ENCODE data around the gene KRT14. TPM values are rescaled to one million over a fixed set of nuclear protein-coding genes. Genes with fewer than 3 reads are reported as not detected.
"Not testable (repeated sequence)": the region's sequence is repeated elsewhere in the genome, so short reads cannot be mapped to it uniquely, and the experiment has no call there.

The KRT14 gene
- total RNA-seq, 2 experiments from 2014 or later = 0.82 TPM; not detected in 1

DNA sequence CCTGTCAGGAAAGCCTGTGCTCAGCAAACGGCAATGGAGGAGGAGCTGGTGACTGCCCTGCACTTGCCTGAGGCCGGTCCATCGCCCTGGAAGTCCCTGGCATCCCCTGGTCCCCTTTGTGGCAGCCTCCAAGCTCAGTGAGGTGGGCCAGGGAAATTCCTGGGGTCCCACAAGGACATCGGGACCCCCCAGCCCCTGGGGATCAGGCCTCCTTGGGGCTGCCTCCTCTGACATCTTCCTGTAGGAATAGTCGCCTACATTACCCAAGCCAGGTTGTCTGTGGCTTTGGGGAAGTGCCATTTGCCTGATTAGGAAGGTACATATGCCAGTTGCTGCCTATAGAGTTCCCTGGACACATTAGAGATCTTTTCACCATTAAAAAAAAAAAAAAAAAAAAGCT, 7.7 kb downstream of the KRT14 start:
- DNase-seq (ENCODE audit: low spot score) = no peak
- no peaks in the 10 kb centered on the region for H3K9me3 ChIP-seq (ENCODE audit: low read length)
- no peak overlapping the region for H2AFZ ChIP-seq (ENCODE audit: low read length)
- no peak overlapping the region for H3K27ac ChIP-seq (ENCODE audit: low read depth, low read length, poor library complexity, severe bottlenecking)
- intact Hi-C loops (cut with micrococcal nuclease; ENCODE audit: unreplicated experiment) = no loop called here
- TF ChIP-seq CTCF (conservative IDR thresholded peaks at IDR 0.05; ENCODE audit: low read length) = no peak
- no peak for TF ChIP-seq EZH2phosphoT487 (IDR thresholded peaks at IDR 0.05; ENCODE audit: borderline replicate concordance, low read depth, low read length)
- POLR2A ChIA-PET = interaction anchor here (0.6 to 0.7 kb wide), 2 partner anchors 15 to 29 kb away, joined by 3 to 7 read pairs; no protein-coding TSS in a partner anchor
- H3K4me3 ChIP-seq (ENCODE audit: low read depth, low read length, poor library complexity, severe bottlenecking) = no peak overlapping the region
- no TSS peak for BruUV-seq (replicated peaks)
- no peaks in the 10 kb centered on the region for H3K9me2 ChIP-seq (ENCODE audit: insufficient read depth, low read length)
- H3K4me1 ChIP-seq (ENCODE audit: insufficient read depth, low read length, poor library complexity, severe bottlenecking) = no peaks in the 10 kb centered on the region
- H4K20me1 ChIP-seq (ENCODE audit: insufficient read depth, low read length) = no peaks in the 10 kb centered on the region
- no peaks in the 10 kb centered on the region for H3K79me2 ChIP-seq (ENCODE audit: insufficient read depth, low read depth, low read length)
- no peak overlapping the region for H3K4me2 ChIP-seq (ENCODE audit: low read length)
- CTCF ChIA-PET (ENCODE audit: unreplicated experiment) = no interaction called here
- H3K36me3 ChIP-seq (ENCODE audit: insufficient read depth, low read length) = no peaks in the 10 kb centered on the region

DNA sequence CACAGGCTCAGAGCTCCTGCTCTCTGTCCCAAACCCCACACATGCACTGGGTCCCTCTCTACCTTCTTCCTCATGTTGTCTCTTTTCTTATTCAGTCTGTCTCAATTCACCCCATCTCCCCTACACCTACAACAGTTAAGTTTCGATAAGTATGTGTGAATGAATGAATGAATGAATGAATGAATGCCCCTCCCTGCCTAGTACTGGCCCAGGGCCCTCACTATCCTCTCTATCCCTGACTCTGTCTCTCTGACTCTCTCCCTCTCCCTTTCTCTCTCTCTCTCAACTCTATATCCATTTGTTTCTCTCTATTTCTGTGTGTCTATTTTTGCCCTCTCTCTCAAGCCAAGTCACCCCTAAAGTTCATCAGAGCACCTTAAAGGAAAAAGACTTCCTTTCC, 8.2 kb downstream of the KRT14 start:
- no TSS peak for BruUV-seq (replicated peaks)
- TF ChIP-seq EZH2phosphoT487 (IDR thresholded peaks at IDR 0.05; ENCODE audit: borderline replicate concordance, low read depth, low read length) = no peak
- no peak for TF ChIP-seq CTCF (conservative IDR thresholded peaks at IDR 0.05; ENCODE audit: low read length)
- H3K36me3 ChIP-seq (ENCODE audit: insufficient read depth, low read length) = no peaks in the 10 kb centered on the region
- DNase-seq (ENCODE audit: low spot score) = no peak
- no peak overlapping the region for H3K27ac ChIP-seq (ENCODE audit: low read depth, low read length, poor library complexity, severe bottlenecking)
- no peaks in the 10 kb centered on the region for H3K4me1 ChIP-seq (ENCODE audit: insufficient read depth, low read length, poor library complexity, severe bottlenecking)
- CTCF ChIA-PET (ENCODE audit: unreplicated experiment) = no interaction called here
- H3K9me3 ChIP-seq (ENCODE audit: low read length) = no peaks in the 10 kb centered on the region
- POLR2A ChIA-PET = no interaction called here
- no peak overlapping the region for H2AFZ ChIP-seq (ENCODE audit: low read length)
- no peak overlapping the region for H3K4me2 ChIP-seq (ENCODE audit: low read length)
- no peaks in the 10 kb centered on the region for H3K9me2 ChIP-seq (ENCODE audit: insufficient read depth, low read length)
- intact Hi-C loops (cut with micrococcal nuclease; ENCODE audit: unreplicated experiment) = no loop called here
- H4K20me1 ChIP-seq (ENCODE audit: insufficient read depth, low read length) = no peaks in the 10 kb centered on the region
- no peak overlapping the region for H3K4me3 ChIP-seq (ENCODE audit: low read depth, low read length, poor library complexity, severe bottlenecking)
- no peaks in the 10 kb centered on the region for H3K79me2 ChIP-seq (ENCODE audit: insufficient read depth, low read depth, low read length)

- H3K4me3 ChIP-seq (ENCODE audit: low read depth, low read length, poor library complexity, severe bottlenecking); H3K4me2 ChIP-seq (ENCODE audit: low read length); H3K9me3 ChIP-seq (ENCODE audit: low read length); H4K20me1 ChIP-seq (ENCODE audit: insufficient read depth, low read length); DNase-seq (ENCODE audit: low spot score); H2AFZ ChIP-seq (ENCODE audit: low read length); H3K4me1 ChIP-seq (ENCODE audit: insufficient read depth, low read length, poor library complexity, severe bottlenecking); H3K9me2 ChIP-seq (ENCODE audit: insufficient read depth, low read length); BruUV-seq (replicated peaks); POLR2A ChIA-PET; intact Hi-C loops (cut with micrococcal nuclease; ENCODE audit: unreplicated experiment); CTCF ChIA-PET (ENCODE audit: unreplicated experiment); H3K79me2 ChIP-seq (ENCODE audit: insufficient read depth, low read depth, low read length); H3K36me3 ChIP-seq (ENCODE audit: insufficient read depth, low read length); H3K27ac ChIP-seq (ENCODE audit: low read depth, low read length, poor library complexity, severe bottlenecking): not testable (repeated sequence)
Measured at GRCh38 chr17:41576740-41577139, 10.0 kb downstream of the KRT14 start.
